HEK293 (cell line): ENCODE measurements around the gene SLC1A1.

ENCODE experiments used
- CTCF ChIA-PET: fragments of 350-600 bp; formaldehyde crosslinking; extraction: SDS; loops from one replicate; lab custom pipeline; 2021; ENCODE audit warnings: antibody characterized with exemption; lab: Yijun Ruan, JAX
- POLR2A ChIA-PET: fragments of 300-600 bp; formaldehyde crosslinking; extraction: SDS; loops from one replicate; lab custom pipeline; 2020; ENCODE audit warnings: antibody characterized with exemption, inconsistent platforms; lab: Yijun Ruan, JAX
- H3K27ac ChIP-seq: fragments of 200-500 bp; sonication (Bioruptor generic); 2 replicates; pipeline ENCODE4 v1.5.1; 2014; ENCODE audit warnings: low read depth, low read length, control low read depth, inconsistent platforms; ENCODE audit errors: extremely low read depth
- H3K36me3 ChIP-seq, 2 experiments: fragments of 200-500 bp in 1 of 2; sonication (Bioruptor generic) in 1 of 2; 1 replicate in 1 of 2; 2 replicates in 1 of 2; pipeline ENCODE4 v1.5.1; 2014 to 2017; ENCODE audit warnings: inconsistent platforms in 2 of 2, low read length in 2 of 2; ENCODE audit not compliant: control insufficient read depth in 2 of 2, insufficient read depth in 1 of 2
- H3K4me1 ChIP-seq: fragments of 200-500 bp; sonication (Bioruptor generic); 2 replicates; pipeline ENCODE4 v1.5.1; 2014; ENCODE audit warnings: mild to moderate bottlenecking, low read length, inconsistent platforms; ENCODE audit not compliant: control insufficient read depth, insufficient read depth
- H3K4me3 ChIP-seq: 2 replicates; pipeline ENCODE4 v1.5.1; 2011; ENCODE audit warnings: low read depth, mild to moderate bottlenecking, control low read depth, low read length, moderate library complexity
- H3K9me3 ChIP-seq: fragments of 200-500 bp; sonication (Bioruptor generic); 2 replicates; pipeline ENCODE4 v1.5.1; 2014; ENCODE audit warnings: low read depth, low read length, inconsistent platforms; ENCODE audit not compliant: control insufficient read depth, insufficient read depth
- MYNN ChIP-seq: fragments of 450-650 bp; formaldehyde crosslinking; IDR thresholded peaks from 2 replicates; pipeline ENCODE4 v1.5.1; 2016; ENCODE audit warnings: missing biosample characterization, missing genetic modification characterization, borderline replicate concordance
- MZF1 ChIP-seq: fragments of 450-650 bp; formaldehyde crosslinking; IDR thresholded peaks from 2 replicates; pipeline ENCODE4 v1.5.1; 2017; ENCODE audit warnings: missing biosample characterization, missing genetic modification characterization, borderline replicate concordance
- OSR2 ChIP-seq: fragments of 450-650 bp; formaldehyde crosslinking; IDR thresholded peaks from 2 replicates; pipeline ENCODE4 v1.5.1; 2016; ENCODE audit warnings: missing biosample characterization, missing genetic modification characterization
- PRDM1 ChIP-seq: fragments of 450-650 bp; formaldehyde crosslinking; IDR thresholded peaks from 2 replicates; pipeline ENCODE4; 2016; ENCODE audit warnings: missing biosample characterization, missing genetic modification characterization
- PRDM4 ChIP-seq: fragments of 450-650 bp; formaldehyde crosslinking; IDR thresholded peaks from 2 replicates; pipeline ENCODE4 v1.5.1; 2017; ENCODE audit warnings: missing biosample characterization, missing genetic modification characterization
- SP2 ChIP-seq: fragments of 450-650 bp; formaldehyde crosslinking; IDR thresholded peaks from 2 replicates; pipeline ENCODE4 v1.5.1; 2016; ENCODE audit warnings: missing biosample characterization, missing genetic modification characterization
- ZFP37 ChIP-seq: fragments of 450-650 bp; formaldehyde crosslinking; IDR thresholded peaks from 2 replicates; pipeline ENCODE4 v1.5.1; 2016; ENCODE audit warnings: missing biosample characterization, missing genetic modification characterization
- ZNF10 ChIP-seq: fragments of 450-650 bp; formaldehyde crosslinking; IDR thresholded peaks from 2 replicates; pipeline ENCODE4 v1.5.1; 2017; ENCODE audit warnings: missing biosample characterization, missing genetic modification characterization
- ZNF16 ChIP-seq: fragments of 450-650 bp; formaldehyde crosslinking; IDR thresholded peaks from 2 replicates; pipeline ENCODE4 v1.5.1; 2016; ENCODE audit warnings: low read depth, missing biosample characterization, missing genetic modification characterization
- ZNF2 ChIP-seq: fragments of 450-650 bp; formaldehyde crosslinking; IDR thresholded peaks from 2 replicates; pipeline ENCODE4 v1.5.1; 2016; ENCODE audit warnings: missing biosample characterization, missing genetic modification characterization
- ZNF341 ChIP-seq: fragments of 450-650 bp; formaldehyde crosslinking; IDR thresholded peaks from 2 replicates; pipeline ENCODE4; 2016; ENCODE audit warnings: low read depth, missing biosample characterization, missing genetic modification characterization
- ZNF423 ChIP-seq: fragments of 450-650 bp; formaldehyde crosslinking; IDR thresholded peaks from 2 replicates; pipeline ENCODE4 v1.5.1; 2016; ENCODE audit warnings: missing biosample characterization, missing genetic modification characterization
- ZNF501 ChIP-seq: fragments of 450-650 bp; formaldehyde crosslinking; IDR thresholded peaks from 2 replicates; pipeline ENCODE4 v1.5.1; 2016; ENCODE audit warnings: missing biosample characterization, missing genetic modification characterization
- ZNF555 ChIP-seq: fragments of 450-650 bp; formaldehyde crosslinking; conservative IDR thresholded peaks from 2 replicates; pipeline ENCODE4 v1.5.1; 2017; ENCODE audit warnings: missing biosample characterization, mild to moderate bottlenecking, missing genetic modification characterization, inconsistent platforms
- ZNF560 ChIP-seq: fragments of 450-650 bp; formaldehyde crosslinking; IDR thresholded peaks from 2 replicates; pipeline ENCODE4 v1.5.1; 2017; ENCODE audit warnings: missing biosample characterization, missing genetic modification characterization, borderline replicate concordance
- ZNF571 ChIP-seq: fragments of 450-650 bp; formaldehyde crosslinking; IDR thresholded peaks from 2 replicates; pipeline ENCODE4 v1.5.0; 2017; ENCODE audit warnings: missing biosample characterization, missing genetic modification characterization
- ZNF610 ChIP-seq: fragments of 450-650 bp; formaldehyde crosslinking; IDR thresholded peaks from 2 replicates; pipeline ENCODE4 v1.5.1; 2016; ENCODE audit warnings: missing biosample characterization, missing genetic modification characterization, borderline replicate concordance
- ZNF624 ChIP-seq: fragments of 450-650 bp; formaldehyde crosslinking; IDR thresholded peaks from 2 replicates; pipeline ENCODE4 v1.5.1; 2017; ENCODE audit warnings: missing biosample characterization, missing genetic modification characterization
- ZNF645 ChIP-seq: fragments of 450-650 bp; formaldehyde crosslinking; IDR thresholded peaks from 2 replicates; pipeline ENCODE4; 2016; ENCODE audit warnings: missing biosample characterization, missing genetic modification characterization
- ZNF658 ChIP-seq: fragments of 450-650 bp; formaldehyde crosslinking; IDR thresholded peaks from 2 replicates; pipeline ENCODE4; 2016; ENCODE audit warnings: missing biosample characterization, missing genetic modification characterization
- ZSCAN4 ChIP-seq: fragments of 450-650 bp; formaldehyde crosslinking; IDR thresholded peaks from 2 replicates; pipeline ENCODE4 v1.5.1; 2017; ENCODE audit warnings: missing biosample characterization, missing genetic modification characterization

The SLC1A1 gene

GRCh38 chr9:4592886-4593285, 102.6 kb downstream of the SLC1A1 start:
- CTCF ChIA-PET: interaction anchor here (0.6 to 3.4 kb wide), 5 partner anchors 12 to 1438 kb away, joined by 3 to 20 read pairs (median 5); no protein-coding TSS in a partner anchor
- Histone ChIP-seq H3K27ac (no peak overlapping the region), H3K36me3 (no peaks in the 10 kb centered on the region), H3K9me3 (no peaks in the 10 kb centered on the region), H3K4me1 (peaks cover 2% of the 10 kb centered on the region; the same call in 1 of the 2 replicates), H3K4me3 (no peak overlapping the region)
- POLR2A ChIA-PET: no interaction called here
- no peak for TF ChIP-seq ZSCAN4 (tag by site-specific recombination)
- no peak for TF ChIP-seq PRDM4 (tag by site-specific recombination)
- no peak for TF ChIP-seq ZNF555 (tag by site-specific recombination)
- no peak for TF ChIP-seq ZNF610 (tag by site-specific recombination)
- no peak for TF ChIP-seq ZNF341
- TF ChIP-seq ZNF501 (tag by site-specific recombination): no peak
- TF ChIP-seq ZNF645 (tag by site-specific recombination): no peak
- no peak for TF ChIP-seq ZNF658
- no peak for TF ChIP-seq ZNF560 (tag by site-specific recombination)
- TF ChIP-seq SP2 (tag by site-specific recombination): no peak
- TF ChIP-seq MZF1 (tag by site-specific recombination): no peak
- no peak for TF ChIP-seq ZFP37
- TF ChIP-seq PRDM1 (tag by site-specific recombination): no peak
- no peak for TF ChIP-seq ZNF423 (tag by site-specific recombination)
- no peak for TF ChIP-seq ZNF2 (tag by site-specific recombination)
- TF ChIP-seq OSR2: no peak
- TF ChIP-seq ZNF10: no peak
- no peak for TF ChIP-seq ZNF16
- TF ChIP-seq MYNN: no peak

GRCh38 chr9:4594545-4594944, 104.3 kb downstream of the SLC1A1 start:
- Histone ChIP-seq H3K36me3 (no peaks in the 10 kb centered on the region), H3K27ac (no peak overlapping the region), H3K4me1 (peaks cover 2% of the 10 kb centered on the region; the same call in 1 of the 2 replicates), H3K9me3 (no peaks in the 10 kb centered on the region), H3K4me3 (no peak overlapping the region)
- CTCF ChIA-PET: interaction anchor here (0.7 kb wide), 1 partner anchor 63 kb away, joined by 6 read pairs; no protein-coding TSS in a partner anchor
- no peak for TF ChIP-seq ZNF571 (tag by site-specific recombination)
- no peak for TF ChIP-seq ZNF423 (tag by site-specific recombination)
- TF ChIP-seq ZNF624: no peak
- TF ChIP-seq ZNF645 (tag by site-specific recombination): no peak
- POLR2A ChIA-PET: no interaction called here
